Measurements from ENCODE around the gene CAMP. TPM values are rescaled to one million over a fixed set of nuclear protein-coding genes. Genes with fewer than 3 reads are reported as not detected.
A peak's percentile ranks its signal among the peaks of the same experiment; 100 is the strongest.

Gene CAMP
- total RNA-seq (2021) (not detected in 2 replicates), Bru-seq, nascent RNA (not detected), BruChase-seq, experiment 1, labeled RNA remaining after a 2-hour chase (not detected), BruChase-seq, experiment 2, labeled RNA remaining after a 6-hour chase (not detected)
- long read RNA-seq, result 0 reads

GRCh38 chr3:48222616-48223513, at the start of gene CAMP:
Gene CAMP (plus strand): TSS chr3:48223495. CDS start chr3:48223512, 17 bp downstream.
- no peaks in the 10 kb centered on the region for H3K27me3 ChIP-seq (replicated peaks; ENCODE audit: insufficient read depth, low read depth, low read length, poor library complexity)
- H3K4me3 ChIP-seq (ENCODE audit: low read depth, low read length, poor library complexity, severe bottlenecking), result no peak within 1 kb of the TSS
- no peak for DNase-seq (ENCODE audit: low spot score)
- ChIA-PET CTCF (no interaction called here), POLR2A (ENCODE audit: low non-redundant PET) (no interaction called here)
- no peak for TF ChIP-seq EZH2 (IDR thresholded peaks at IDR 0.05; ENCODE audit: borderline replicate concordance, low read depth, low read length, poor library complexity, severe bottlenecking)
- no peak for TF ChIP-seq CTCF (conservative IDR thresholded peaks at IDR 0.05; ENCODE audit: low read depth, low read length)
- no peaks in the 10 kb centered on the region for H3K36me3 ChIP-seq (ENCODE audit: insufficient read depth, low read length, poor library complexity, severe bottlenecking)
- H3K4me1 ChIP-seq (ENCODE audit: insufficient read depth, low read length, poor library complexity, severe bottlenecking), result no peaks in the 10 kb centered on the region
- intact Hi-C loops (cut with micrococcal nuclease; ENCODE audit: unreplicated experiment), result no loop called here
- no peak within 1 kb of the TSS for H3K27ac ChIP-seq (ENCODE audit: low read depth, low read length, poor library complexity, severe bottlenecking)
- H3K9me3 ChIP-seq (ENCODE audit: low read depth, low read length, poor library complexity, severe bottlenecking), result no peaks in the 10 kb centered on the region
- no TSS peak for BruUV-seq (replicated peaks)

- DNase-seq (ENCODE audit: low spot score), result peak; percentile 6
- ChIA-PET POLR2A (ENCODE audit: low non-redundant PET) (no interaction called here), CTCF (no interaction called here)
- H3K27ac ChIP-seq (ENCODE audit: low read depth, low read length, poor library complexity, severe bottlenecking), result no peak overlapping the region
- BruUV-seq (replicated peaks), result no TSS peak
- no peaks in the 10 kb centered on the region for H3K27me3 ChIP-seq (replicated peaks; ENCODE audit: insufficient read depth, low read depth, low read length, poor library complexity)
- no peak overlapping the region for H3K4me3 ChIP-seq (ENCODE audit: low read depth, low read length, poor library complexity, severe bottlenecking)
- H3K4me1 ChIP-seq (ENCODE audit: insufficient read depth, low read length, poor library complexity, severe bottlenecking), result no peaks in the 10 kb centered on the region
- TF ChIP-seq EZH2 (IDR thresholded peaks at IDR 0.05; ENCODE audit: borderline replicate concordance, low read depth, low read length, poor library complexity, severe bottlenecking) (no peak), CTCF (conservative IDR thresholded peaks at IDR 0.05; ENCODE audit: low read depth, low read length) (no peak)
- no peaks in the 10 kb centered on the region for H3K9me3 ChIP-seq (ENCODE audit: low read depth, low read length, poor library complexity, severe bottlenecking)
- peaks cover 63% of the 10 kb centered on the region for H3K36me3 ChIP-seq (ENCODE audit: insufficient read depth, low read length, poor library complexity, severe bottlenecking)
- intact Hi-C loops (cut with micrococcal nuclease; ENCODE audit: unreplicated experiment), result no loop called here
These were observed 45.2 kb upstream of the CAMP start for GRCh38 chr3:48178072-48178471.

DNA sequence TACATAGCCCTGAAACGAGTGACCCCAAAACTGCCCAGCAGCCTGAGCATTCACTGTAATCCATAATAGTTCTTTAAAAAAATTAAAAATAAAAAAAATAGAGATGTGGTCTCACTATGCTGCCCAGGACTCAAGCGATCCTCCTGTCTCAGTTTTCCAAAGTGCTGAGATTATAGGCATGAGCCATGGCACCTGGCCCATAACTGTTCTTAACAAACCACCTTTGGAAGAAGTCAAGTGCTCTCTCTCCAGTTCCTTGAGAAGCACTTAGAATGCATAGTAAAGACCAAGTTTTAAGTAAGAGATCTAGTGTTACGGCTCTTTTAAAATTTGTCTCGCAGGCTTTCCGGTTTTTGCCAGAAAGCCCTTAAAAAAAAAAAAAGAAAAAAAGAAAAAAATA, 43.3 kb upstream of the CAMP start:
- Histone ChIP-seq H3K9me3 (ENCODE audit: low read depth, low read length, poor library complexity, severe bottlenecking) (no peaks in the 10 kb centered on the region), H3K36me3 (ENCODE audit: insufficient read depth, low read length, poor library complexity, severe bottlenecking) (peaks cover 67% of the 10 kb centered on the region), H3K27me3 (replicated peaks; ENCODE audit: insufficient read depth, low read depth, low read length, poor library complexity) (no peaks in the 10 kb centered on the region), H3K4me1 (ENCODE audit: insufficient read depth, low read length, poor library complexity, severe bottlenecking) (no peaks in the 10 kb centered on the region), H3K27ac (ENCODE audit: low read depth, low read length, poor library complexity, severe bottlenecking) (no peak overlapping the region), H3K4me3 (ENCODE audit: low read depth, low read length, poor library complexity, severe bottlenecking) (no peak overlapping the region)
- no peak for TF ChIP-seq EZH2 (IDR thresholded peaks at IDR 0.05; ENCODE audit: borderline replicate concordance, low read depth, low read length, poor library complexity, severe bottlenecking)
- TF ChIP-seq CTCF (conservative IDR thresholded peaks at IDR 0.05; ENCODE audit: low read depth, low read length), result no peak
- intact Hi-C loops (cut with micrococcal nuclease; ENCODE audit: unreplicated experiment), result no loop called here
- DNase-seq (ENCODE audit: low spot score), result no peak
- BruUV-seq (replicated peaks), result no TSS peak
- POLR2A ChIA-PET (ENCODE audit: low non-redundant PET), result no interaction called here
- CTCF ChIA-PET, result no interaction called here
